ENCODE measurements around the gene GNG14.
A peak's percentile ranks its signal among the peaks of the same experiment; 100 is the strongest.
"Not testable (repeated sequence)": the region's sequence is repeated elsewhere in the genome, so short reads cannot be mapped to it uniquely, and the experiment has no call there.

Gene GNG14

GRCh38 chr19:12667731-12668302 is 20.0 kb upstream of the GNG14 start:
- DNase-seq (ENCODE audit: low read depth in 2 of 2), result no peak

DNA sequence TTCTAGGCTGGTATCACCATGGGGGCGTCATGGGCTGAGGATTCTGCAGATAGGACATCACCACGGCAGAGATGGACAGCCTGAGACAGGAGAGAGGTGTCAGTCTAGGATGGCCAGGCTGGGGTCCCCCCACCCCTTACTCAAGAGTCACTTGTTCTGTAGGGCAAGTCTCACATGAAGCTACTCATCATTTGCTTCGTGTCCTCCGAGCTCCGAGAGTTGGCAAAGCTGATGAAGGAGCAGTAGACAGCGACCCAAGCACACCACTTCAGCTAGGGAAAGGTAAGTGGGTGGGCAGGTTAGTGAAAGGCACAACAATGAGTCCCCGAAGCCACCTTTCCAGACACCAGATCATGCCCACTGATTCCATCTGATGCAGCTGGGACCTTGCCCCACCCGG is 19.5 kb upstream of the GNG14 start:
- no peak for DNase-seq (ENCODE audit: low read depth in 2 of 2)

GRCh38 chr19:12668932-12669269 is 18.9 kb upstream of the GNG14 start:
- DNase-seq (ENCODE audit: low read depth in 2 of 2), result peak; percentile 44 to 49

GRCh38 chr19:12669270-12670158 is 18.3 kb upstream of the GNG14 start:
- DNase-seq (ENCODE audit: low read depth in 2 of 2), result peak; percentile 52 to 58

GRCh38 chr19:12670159-12670928 is 17.5 kb upstream of the GNG14 start:
- no peak for DNase-seq (ENCODE audit: low read depth in 2 of 2)

- DNase-seq (ENCODE audit: low read depth in 2 of 2), result no peak
These were observed 15.1 kb upstream of the GNG14 start for GRCh38 chr19:12672744-12673143.

GRCh38 chr19:12675399-12675798 is 12.4 kb upstream of the GNG14 start:
- DNase-seq (ENCODE audit: low read depth in 2 of 2), result no peak

- no peak for DNase-seq (ENCODE audit: low read depth in 2 of 2)
These were observed 11.9 kb upstream of the GNG14 start for GRCh38 chr19:12675940-12676339.

GRCh38 chr19:12676384-12676792 is 11.4 kb upstream of the GNG14 start:
- DNase-seq (ENCODE audit: low read depth in 2 of 2), result peak; percentile 84 to 87

- no peak for DNase-seq (ENCODE audit: low read depth in 2 of 2)
These were observed 10.9 kb upstream of the GNG14 start for GRCh38 chr19:12676928-12677327.

- DNase-seq (ENCODE audit: low read depth in 2 of 2), result not testable (repeated sequence)
These were observed 9.8 kb upstream of the GNG14 start for GRCh38 chr19:12678039-12678438.

- DNase-seq (ENCODE audit: low read depth in 2 of 2), result no peak
These were observed 7.8 kb upstream of the GNG14 start for GRCh38 chr19:12680034-12680433.

DNA sequence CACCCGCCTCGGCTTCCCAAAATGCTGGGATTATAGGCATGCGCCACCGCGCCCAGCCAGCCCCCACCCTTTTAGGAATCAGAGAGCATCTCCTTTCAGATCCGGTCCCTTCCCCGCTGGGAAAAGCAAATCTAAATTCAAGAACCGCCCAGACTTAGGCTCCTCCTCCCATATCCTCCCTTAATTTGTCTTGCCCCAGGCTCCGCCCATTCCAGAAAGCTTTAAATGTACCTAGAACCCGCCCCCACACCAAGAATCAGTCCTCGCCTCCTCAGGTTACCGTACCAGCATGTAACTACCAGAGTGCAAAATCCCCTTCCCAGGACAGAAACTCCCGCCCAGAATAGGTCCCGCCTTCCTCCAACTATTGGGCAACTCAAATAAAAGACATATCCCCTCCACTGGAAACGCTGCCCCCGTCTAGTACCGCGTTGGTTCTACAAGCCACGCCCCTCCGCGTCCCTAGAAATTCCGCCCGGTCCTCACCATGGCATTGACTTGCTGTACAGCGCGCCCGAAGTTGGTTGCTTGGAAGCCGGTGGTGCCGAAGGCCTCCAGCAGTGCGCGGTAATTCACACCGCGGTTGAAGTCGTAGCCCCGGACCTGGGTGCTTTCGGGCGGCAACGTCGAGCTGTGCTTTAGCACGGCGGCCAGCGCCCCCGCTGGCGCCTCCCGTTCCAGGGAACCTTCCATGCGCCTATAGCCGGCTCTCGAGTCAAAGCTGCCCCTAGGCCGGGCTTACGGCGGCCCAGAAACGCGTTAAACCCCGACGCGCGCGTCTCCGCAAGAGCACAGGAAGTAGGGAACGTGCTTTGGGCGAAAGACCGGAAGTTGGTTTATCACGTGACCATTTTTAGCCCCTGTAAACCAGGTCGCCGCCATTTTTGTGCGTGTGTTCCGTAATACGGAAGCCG is 6.5 kb upstream of the GNG14 start, which contains the start of gene DHPS:
Gene DHPS, minus strand, starts transcription at position 807 of the 914 bp plus-strand sequence. Its CDS starts 114 bp downstream, at position 693.
- peak; percentile 88 to 89 for DNase-seq (ENCODE audit: low read depth in 2 of 2)

DNA sequence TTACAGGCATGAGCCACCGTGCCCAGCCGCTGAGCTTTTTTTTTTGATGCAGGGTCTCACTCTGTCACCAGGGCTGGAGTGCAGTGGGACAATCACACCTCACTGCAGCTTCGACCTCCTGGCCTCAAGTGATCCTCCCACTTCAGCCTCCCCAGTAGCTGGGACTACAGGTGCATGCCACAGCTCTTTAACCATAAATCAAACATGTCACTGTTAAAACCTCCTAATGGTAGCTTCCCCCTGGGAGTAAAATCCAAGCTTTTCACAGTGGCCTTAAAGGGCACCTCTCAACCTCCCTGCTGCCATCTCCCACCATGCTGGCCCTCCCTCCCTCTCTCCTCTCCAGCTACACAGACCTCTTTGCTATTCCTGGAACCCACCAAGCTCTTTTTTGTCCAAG is 2.0 kb upstream of the GNG14 start:
- no peak for DNase-seq (ENCODE audit: low read depth in 2 of 2)

DNA sequence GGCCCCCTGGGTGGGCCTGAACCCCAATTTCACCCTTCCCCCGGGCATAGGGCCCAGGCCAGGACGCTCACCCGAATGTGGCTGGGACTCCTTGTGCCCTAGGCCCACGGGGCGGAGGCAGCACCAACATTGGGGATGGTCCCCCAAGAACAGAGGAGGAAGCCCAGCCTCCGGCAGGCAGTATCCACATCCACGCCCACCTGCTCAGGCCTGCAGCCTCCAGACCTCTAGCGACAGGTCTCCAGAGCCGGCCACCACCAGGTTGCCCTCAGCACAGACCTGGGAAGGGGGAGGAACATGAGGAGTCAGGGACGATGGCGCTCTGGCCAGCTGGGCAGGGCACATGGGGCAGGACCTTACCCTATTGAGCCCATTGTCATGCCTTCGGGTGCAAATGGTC is 1.2 kb downstream of the GNG14 start:
- no peak for DNase-seq (ENCODE audit: low read depth in 2 of 2)

DNA sequence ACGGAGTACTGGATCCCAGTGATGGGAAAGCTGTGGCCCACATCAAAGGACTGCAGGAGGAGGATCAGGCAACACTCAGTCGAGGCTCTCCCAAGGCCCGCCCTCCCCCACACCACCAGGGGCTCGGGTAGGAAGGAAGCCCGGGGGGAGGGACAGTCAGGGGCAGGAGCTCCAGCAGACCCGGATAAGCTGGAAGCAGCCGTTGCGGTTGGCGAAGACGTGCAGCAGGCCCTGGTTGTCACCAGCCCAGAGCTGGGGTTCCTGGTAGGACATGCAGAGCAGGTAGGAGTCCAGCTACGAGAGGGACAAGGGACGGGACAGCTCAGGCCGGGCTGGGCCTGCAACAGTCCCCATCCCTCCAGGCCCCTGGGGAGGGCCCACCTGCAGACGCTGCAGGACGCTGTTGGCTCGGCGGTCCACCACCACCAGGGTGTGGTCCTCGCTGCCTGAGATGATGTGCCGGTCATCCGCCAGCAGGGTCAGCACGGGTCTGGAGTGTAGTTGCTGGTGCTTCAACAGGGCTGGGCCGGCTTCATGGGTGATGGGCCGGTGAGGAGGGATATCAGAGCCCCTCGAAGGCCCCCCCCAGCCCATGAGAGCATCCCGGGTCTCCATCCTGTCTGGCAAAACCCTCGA is 1.9 kb downstream of the GNG14 start:
- DNase-seq (ENCODE audit: low read depth in 2 of 2), result no peak

GRCh38 chr19:12692960-12693359 is 5.2 kb downstream of the GNG14 start:
- DNase-seq (ENCODE audit: low read depth in 2 of 2), result no peak

DNA sequence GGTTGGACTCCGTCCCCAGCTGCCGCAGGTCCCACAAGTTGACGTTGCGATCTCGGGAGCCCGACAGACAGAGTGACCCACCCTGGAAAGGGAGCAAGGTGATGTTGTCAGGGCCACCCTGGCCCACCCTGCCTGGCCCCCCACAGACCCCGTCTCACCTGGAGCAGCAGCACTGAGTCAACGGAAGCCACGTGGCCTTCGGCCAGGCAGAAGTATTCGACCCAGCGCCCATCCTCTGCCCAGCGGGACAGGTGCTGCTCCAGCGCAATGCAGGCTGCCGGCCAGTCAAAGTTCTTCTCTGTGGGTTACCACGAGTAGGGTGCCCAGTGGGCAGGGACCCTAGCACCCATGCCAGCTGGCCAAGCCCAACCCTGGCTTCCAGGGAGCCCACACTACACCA is 6.8 kb downstream of the GNG14 start:
- no peak for DNase-seq (ENCODE audit: low read depth in 2 of 2)

DNA sequence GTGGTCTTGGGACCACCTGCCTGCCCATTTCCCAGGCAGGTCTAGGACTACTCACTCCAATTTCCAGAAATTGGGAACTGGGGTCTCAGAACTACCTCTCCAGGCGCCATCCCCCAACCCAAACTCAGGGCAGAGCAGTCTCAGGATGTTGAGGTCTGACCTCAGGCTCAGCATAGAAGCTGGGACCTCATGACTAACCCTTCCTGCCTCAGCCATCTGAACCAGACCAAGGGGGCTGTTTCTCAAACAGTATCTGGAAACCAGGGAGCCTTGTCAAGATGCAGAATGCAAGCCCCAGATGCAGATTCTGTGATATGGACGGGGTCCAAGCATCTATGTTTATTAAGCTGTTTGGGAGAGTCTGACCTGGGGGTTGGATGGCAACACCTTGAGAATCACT is 7.3 kb downstream of the GNG14 start:
- DNase-seq (ENCODE audit: low read depth in 2 of 2), result no peak

DNA sequence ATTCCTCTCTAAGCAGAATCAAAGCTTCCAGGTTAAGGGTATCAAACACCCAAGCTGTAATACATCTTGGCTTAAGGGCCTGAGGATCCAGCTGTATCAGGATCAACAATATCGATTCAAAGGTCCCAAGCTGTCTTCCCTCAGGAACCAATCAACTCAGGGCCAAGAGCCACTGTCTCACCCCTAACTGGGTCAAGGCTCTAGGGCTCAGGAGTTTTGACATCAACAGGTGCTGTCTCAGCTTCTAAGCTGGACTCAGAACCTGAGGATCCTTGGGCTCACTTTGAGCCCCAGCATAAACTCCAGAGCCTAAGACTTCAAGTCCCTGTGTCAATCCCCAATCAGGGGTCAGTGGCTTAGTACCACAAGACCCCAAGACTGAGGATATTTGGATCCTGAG is 7.7 kb downstream of the GNG14 start:
- no peak for DNase-seq (ENCODE audit: low read depth in 2 of 2)

GRCh38 chr19:12695997-12696365 is 8.2 kb downstream of the GNG14 start:
- no peak for DNase-seq (ENCODE audit: low read depth in 2 of 2)

Measured in stimulated activated CD4-positive, alpha-beta T cell treated with anti-CD3 and anti-CD28 coated beads, Interleukin-15, amount 100 ng/mL, for 48 hours (primary cell).